Common myeloid progenitor, CD34-positive (primary cell): ENCODE results near the gene POLD1.

Experiments
- CTCF ChIA-PET: fragments of 350-600 bp; sonication (Branson Sonifier 250); formaldehyde crosslinking; loops from one replicate; lab custom pipeline; 2021; ENCODE audit warnings: antibody characterized with exemption; lab: Charles Lee
- POLR2A ChIA-PET: fragments of 350-600 bp; sonication (Branson Sonifier 250); formaldehyde crosslinking; loops from one replicate; lab custom pipeline; 2021; ENCODE audit warnings: antibody characterized with exemption; lab: Charles Lee
- DNase-seq, 3 donors: peaks; one replicate each; pipeline versions ENCODE4 v3.0.0 to v3.0.0-alpha.2; 2013
- H3K27ac ChIP-seq, 2 experiments: 1 replicate in 1 of 2; 2 replicates in 1 of 2; pipeline ENCODE4 v1.7.0; 2013; ENCODE audit warnings: inconsistent platforms in 2 of 2, low read length in 2 of 2, mild to moderate bottlenecking in 2 of 2, low read depth in 1 of 2, moderate library complexity in 1 of 2; ENCODE audit not compliant: severe bottlenecking in 2 of 2, insufficient read depth in 1 of 2, poor library complexity in 1 of 2
- H3K27me3 ChIP-seq, 5 experiments: replicated peaks in 2 of 5; 1 replicate in 3 of 5; 2 replicates in 2 of 5; pipeline versions ENCODE4 v1.6.1 to v1.7.0; 2013; ENCODE audit warnings: low read length in 4 of 5, mild to moderate bottlenecking in 2 of 5, moderate library complexity in 2 of 5, inconsistent platforms in 1 of 5; ENCODE audit not compliant: insufficient read depth in 5 of 5, control insufficient read depth in 4 of 5
- H3K36me3 ChIP-seq, 4 experiments: 1 replicate in 2 of 4; 2 replicates in 2 of 4; pipeline versions ENCODE4 v1.6.1 to v1.7.0; 2013; ENCODE audit warnings: low read length in 3 of 4, control low read depth in 1 of 4, mild to moderate bottlenecking in 1 of 4; ENCODE audit not compliant: control insufficient read depth in 4 of 4, insufficient read depth in 4 of 4
- H3K4me1 ChIP-seq, 4 experiments: 1 replicate in 3 of 4; 2 replicates in 1 of 4; pipeline versions ENCODE4 v1.6.1 to v1.7.1; 2013; ENCODE audit warnings: low read length in 3 of 4, mild to moderate bottlenecking in 3 of 4, control low read depth in 1 of 4, inconsistent platforms in 1 of 4, moderate library complexity in 1 of 4; ENCODE audit not compliant: control insufficient read depth in 4 of 4, insufficient read depth in 4 of 4; ENCODE audit errors: control extremely low read depth in 1 of 4
- H3K4me3 ChIP-seq, 7 experiments: 1 replicate in 4 of 7; 2 replicates in 3 of 7; pipeline versions ENCODE4 v1.5.1 to v1.7.0; 2013; ENCODE audit warnings: mild to moderate bottlenecking in 7 of 7, low read length in 6 of 7, moderate library complexity in 6 of 7, inconsistent platforms in 2 of 7, low read depth in 2 of 7, control low read depth in 1 of 7; ENCODE audit not compliant: insufficient read depth in 4 of 7, control insufficient read depth in 1 of 7; ENCODE audit errors: extremely low read depth in 1 of 7
- H3K9me3 ChIP-seq, 5 experiments: 1 replicate in 4 of 5; 2 replicates in 1 of 5; pipeline versions ENCODE4 v1.6.1 to v1.7.1; 2013; ENCODE audit warnings: low read length in 4 of 5, mild to moderate bottlenecking in 2 of 5, inconsistent platforms in 1 of 5, low read depth in 1 of 5, moderate library complexity in 1 of 5; ENCODE audit not compliant: control insufficient read depth in 4 of 5, insufficient read depth in 2 of 5; ENCODE audit errors: control extremely low read depth in 1 of 5
- WGBS: methylation state at CpG from one replicate; pipeline ENCODE4 v1.1.5; 2013; ENCODE audit not compliant: insufficient coverage; 5-methylcytosine and 5-hydroxymethylcytosine counted together

The POLD1 gene

DNA sequence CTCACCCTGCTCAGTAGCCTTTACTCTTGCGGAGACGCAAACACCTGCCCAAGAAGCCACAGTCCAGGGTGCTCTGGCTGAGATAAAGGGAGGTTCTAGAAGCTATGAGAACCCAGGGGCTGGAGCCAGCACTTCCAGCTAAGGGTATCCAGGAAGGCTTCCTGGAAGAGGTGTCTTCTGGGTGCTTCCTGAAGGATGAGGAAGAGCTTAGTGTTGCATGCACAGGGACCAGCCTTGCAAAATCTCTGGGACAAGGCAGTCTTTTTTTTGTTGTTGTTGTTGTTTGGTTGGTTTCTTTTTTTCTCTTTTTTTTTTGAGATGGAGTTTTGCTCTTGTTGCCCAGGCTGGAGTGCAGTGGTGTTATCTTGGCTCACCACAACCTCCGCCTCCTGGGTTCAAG lies 69.1 kb downstream of the POLD1 start:
- no peak for DNase-seq
- Histone ChIP-seq H3K27me3 (peaks cover 0 to 18% (median 5%) of the 10 kb centered on the region in 5 experiments), H3K4me1 (no peaks in the 10 kb centered on the region), H3K27ac (no peak overlapping the region), H3K36me3 (no peaks in the 10 kb centered on the region), H3K4me3 (no peak overlapping the region), H3K9me3 (no peaks in the 10 kb centered on the region)
- ChIA-PET CTCF (interaction anchor here (0.6 kb wide), 1 partner anchor 96 kb away, joined by 3 read pairs; no protein-coding TSS in a partner anchor), POLR2A (no interaction called here)
- 100% methylated on average over 2 of the region's 3 CpGs for WGBS

- H3K4me3 ChIP-seq = no peak overlapping the region
- CTCF ChIA-PET = interaction anchor here (1.5 kb wide), 1 partner anchor 28 kb away, joined by 3 read pairs; no protein-coding TSS in a partner anchor
- H3K36me3 ChIP-seq = no peaks in the 10 kb centered on the region
- H3K27me3 ChIP-seq = peaks cover 0 to 31% (median 6%) of the 10 kb centered on the region in 5 experiments
- POLR2A ChIA-PET = no interaction called here
- H3K4me1 ChIP-seq = no peaks in the 10 kb centered on the region
- 87% methylated on average over 2 of the region's 2 CpGs for WGBS
- DNase-seq = no peak
- no peaks in the 10 kb centered on the region for H3K9me3 ChIP-seq
- H3K27ac ChIP-seq = no peak overlapping the region
These were observed 71.8 kb downstream of the POLD1 start for GRCh38 chr19:50455992-50456391.

DNA sequence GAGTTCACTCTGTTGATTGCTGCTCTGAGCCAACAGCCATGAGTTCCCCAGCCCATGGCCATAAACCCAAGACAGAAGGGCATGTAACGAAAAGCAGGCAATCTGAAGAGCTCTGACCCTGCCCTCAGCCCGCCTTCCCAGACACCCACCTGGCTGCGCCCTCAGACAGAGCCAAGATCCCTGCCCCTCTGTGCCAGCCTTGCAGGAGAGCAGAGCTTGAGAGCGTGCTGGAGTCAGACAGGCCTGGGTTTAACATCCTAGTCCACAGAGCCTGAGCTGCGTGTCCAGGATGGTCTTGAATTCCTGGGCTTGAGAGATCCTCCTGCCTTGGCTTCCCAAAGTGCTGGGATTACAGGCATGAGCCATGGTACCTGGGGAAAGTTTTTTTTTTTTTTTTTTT lies 73.2 kb downstream of the POLD1 start:
- no peaks in the 10 kb centered on the region for H3K9me3 ChIP-seq
- H3K27me3 ChIP-seq = peaks cover 0 to 30% (median 6%) of the 10 kb centered on the region in 5 experiments
- no peak overlapping the region for H3K4me3 ChIP-seq
- WGBS = 94% methylated on average over 5 of the region's 5 CpGs
- CTCF ChIA-PET = interaction anchor here (0.6 to 1.5 kb wide), 2 partner anchors 29 to 521 kb away, joined by 3 read pairs; no protein-coding TSS in a partner anchor
- POLR2A ChIA-PET = interaction anchor here (0.5 kb wide), 1 partner anchor 30 kb away, joined by 5 read pairs; no protein-coding TSS in a partner anchor
- no peak for DNase-seq
- no peaks in the 10 kb centered on the region for H3K36me3 ChIP-seq
- H3K27ac ChIP-seq = no peak overlapping the region
- H3K4me1 ChIP-seq = no peaks in the 10 kb centered on the region

DNA sequence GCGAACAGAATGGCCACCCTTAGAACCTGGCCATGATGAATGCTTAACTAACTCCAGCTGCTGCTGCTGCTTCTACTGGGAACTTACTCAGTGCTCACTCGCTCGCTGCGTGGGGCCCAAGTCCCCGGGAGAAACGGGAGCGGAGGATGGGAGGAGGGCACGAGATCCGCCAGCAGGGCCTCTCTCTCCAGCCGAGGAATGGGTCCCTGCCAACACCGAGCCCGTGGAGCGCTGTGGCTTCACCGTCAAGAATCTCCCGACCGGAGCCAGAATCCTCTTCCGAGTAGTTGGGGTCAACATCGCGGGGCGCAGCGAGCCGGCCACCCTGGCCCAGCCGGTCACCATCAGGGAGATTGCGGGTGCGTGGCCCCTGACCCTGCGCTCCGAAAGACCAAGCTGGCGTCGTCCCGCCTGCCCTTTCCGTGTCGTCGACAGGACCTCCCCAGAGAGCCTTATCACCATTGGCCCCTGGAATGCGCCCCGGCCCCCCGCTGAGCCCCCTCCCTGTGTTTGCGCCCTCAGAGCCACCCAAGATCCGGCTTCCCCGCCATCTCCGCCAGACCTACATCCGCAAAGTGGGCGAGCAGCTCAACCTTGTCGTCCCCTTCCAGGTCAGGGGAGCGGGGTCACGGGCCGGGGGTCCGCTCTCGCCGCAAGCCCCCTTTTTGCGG lies 74.4 kb downstream of the POLD1 start:
- Histone ChIP-seq H3K9me3 (no peaks in the 10 kb centered on the region), H3K36me3 (no peaks in the 10 kb centered on the region), H3K27ac (no peak overlapping the region), H3K4me1 (no peaks in the 10 kb centered on the region), H3K4me3 (no peak overlapping the region), H3K27me3 (peaks cover 0 to 30% (median 6%) of the 10 kb centered on the region in 5 experiments)
- WGBS = 31% methylated on average over 50 of the region's 50 CpGs
- ChIA-PET CTCF (interaction anchor here (1.4 kb wide), 1 partner anchor 90 kb away, joined by 4 read pairs; no protein-coding TSS in a partner anchor), POLR2A (no interaction called here)
- DNase-seq = no peak

GRCh38 chr19:50459067-50459456 lies 74.9 kb downstream of the POLD1 start:
- Histone ChIP-seq H3K27me3 (peaks cover 0 to 30% (median 6%) of the 10 kb centered on the region in 5 experiments), H3K4me1 (no peaks in the 10 kb centered on the region), H3K4me3 (no peak overlapping the region), H3K36me3 (no peaks in the 10 kb centered on the region), H3K9me3 (no peaks in the 10 kb centered on the region), H3K27ac (no peak overlapping the region)
- POLR2A ChIA-PET = no interaction called here
- WGBS = 29% methylated on average over 17 of the region's 32 CpGs
- CTCF ChIA-PET = interaction anchor here (1.4 kb wide), 1 partner anchor 91 kb away, joined by 4 read pairs; no protein-coding TSS in a partner anchor
- no peak for DNase-seq

- peaks cover 0 to 30% (median 6%) of the 10 kb centered on the region in 5 experiments for H3K27me3 ChIP-seq
- H3K4me3 ChIP-seq = no peak overlapping the region
- DNase-seq = no peak
- no peaks in the 10 kb centered on the region for H3K36me3 ChIP-seq
- no peak overlapping the region for H3K27ac ChIP-seq
- ChIA-PET CTCF (interaction anchor here (1.0 to 3.9 kb wide), 5 partner anchors 9 to 103 kb away, joined by 3 to 25 read pairs (median 7); no protein-coding TSS in a partner anchor), POLR2A (no interaction called here)
- no CpG with 5 or more reads among the region's 1 CpG for WGBS
- no peaks in the 10 kb centered on the region for H3K4me1 ChIP-seq
- no peaks in the 10 kb centered on the region for H3K9me3 ChIP-seq
These were observed 75.5 kb downstream of the POLD1 start for GRCh38 chr19:50459638-50460037.

GRCh38 chr19:50460161-50460765 lies 76.1 kb downstream of the POLD1 start:
- CTCF ChIA-PET = interaction anchor here (0.7 to 3.9 kb wide), 18 partner anchors 10 to 109 kb away, joined by 3 to 25 read pairs (median 4); partner anchors contain the start of genes JOSD2 and NAPSA
- Histone ChIP-seq H3K27ac (no peak overlapping the region), H3K36me3 (no peaks in the 10 kb centered on the region), H3K9me3 (no peaks in the 10 kb centered on the region), H3K4me3 (peak overlapping the region in 1 of 7 experiments; percentile 24), H3K4me1 (no peaks in the 10 kb centered on the region), H3K27me3 (peaks cover 0 to 30% (median 6%) of the 10 kb centered on the region in 5 experiments)
- DNase-seq = peak; percentile 27 to 62 (median 35)
- POLR2A ChIA-PET = no interaction called here
- WGBS = 47% methylated on average over 12 of the region's 13 CpGs
